Measurements from ENCODE around the gene GAK. TPM values are rescaled to one million over a fixed set of nuclear protein-coding genes. Genes with fewer than 3 reads are reported as not detected.

The GAK gene
- total RNA-seq, 1 experiment from 2014 or later: 86.6 TPM

- Histone ChIP-seq H3K9me3 (ENCODE audit: control insufficient read depth, insufficient read depth, low read depth, low read length) (no peaks in the 10 kb centered on the region), H3K27ac (ENCODE audit: low read length) (no peak overlapping the region), H3K4me1 (ENCODE audit: control insufficient read depth, insufficient read depth, low read length) (peaks cover 6% of the 10 kb centered on the region; the same call in 1 of the 2 replicates), H3K36me3 (ENCODE audit: control insufficient read depth, insufficient read depth, low read length) (no peaks in the 10 kb centered on the region), H3K27me3 (ENCODE audit: control insufficient read depth, insufficient read depth, low read length) (no peaks in the 10 kb centered on the region), H3K4me3 (ENCODE audit: low read depth in 2 of 2, low read length in 2 of 2) (no peak overlapping the region)
- CTCF ChIA-PET: no interaction called here
- no TSS peak for BruUV-seq (replicated peaks)
- no peak for DNase-seq (ENCODE audit: low read depth, low spot score)
- TF ChIP-seq REST (IDR thresholded peaks at IDR 0.05; ENCODE audit: insufficient read depth in 1 of 2, low read depth in 2 of 2, low read length in 1 of 2) (no peak), SIN3A (IDR thresholded peaks at IDR 0.05; ENCODE audit: borderline replicate concordance, insufficient read depth, low read depth, low read length) (no peak), TCF7L2 (IDR thresholded peaks at IDR 0.05; ENCODE audit: low read depth, low read length) (no peak), POLR2AphosphoS5 (IDR thresholded peaks at IDR 0.05; ENCODE audit: low read depth, low read length) (no peak), CTCF (IDR thresholded peaks at IDR 0.05) (no peak)
- in situ Hi-C loops (cut with HindIII; ENCODE audit: low pct_unique_long_range_greater_than_20kb, low sequenced_read_pairs) (no loop called here), intact Hi-C loops (cut with micrococcal nuclease; ENCODE audit: unreplicated experiment) (no loop called here)
- no peak for ATAC-seq
- POLR2A ChIA-PET: no interaction called here
These were observed 36.7 kb upstream of the GAK start for GRCh38 chr4:968621-969394.

- TF ChIP-seq CTCF (IDR thresholded peaks at IDR 0.05) (no peak), SIN3A (IDR thresholded peaks at IDR 0.05; ENCODE audit: borderline replicate concordance, insufficient read depth, low read depth, low read length) (no peak), TCF7L2 (IDR thresholded peaks at IDR 0.05; ENCODE audit: low read depth, low read length) (no peak), POLR2AphosphoS5 (IDR thresholded peaks at IDR 0.05; ENCODE audit: low read depth, low read length) (no peak), REST (IDR thresholded peaks at IDR 0.05; ENCODE audit: insufficient read depth in 1 of 2, low read depth in 2 of 2, low read length in 1 of 2) (no peak)
- Histone ChIP-seq H3K4me1 (ENCODE audit: control insufficient read depth, insufficient read depth, low read length) (peaks cover 6% of the 10 kb centered on the region; the same call in 1 of the 2 replicates), H3K27me3 (ENCODE audit: control insufficient read depth, insufficient read depth, low read length) (no peaks in the 10 kb centered on the region), H3K27ac (ENCODE audit: low read length) (no peak overlapping the region), H3K4me3 (ENCODE audit: low read depth in 2 of 2, low read length in 2 of 2) (no peak overlapping the region), H3K9me3 (ENCODE audit: control insufficient read depth, insufficient read depth, low read depth, low read length) (no peaks in the 10 kb centered on the region), H3K36me3 (ENCODE audit: control insufficient read depth, insufficient read depth, low read length) (no peaks in the 10 kb centered on the region)
- BruUV-seq (replicated peaks): no TSS peak
- in situ Hi-C loops (cut with HindIII; ENCODE audit: low pct_unique_long_range_greater_than_20kb, low sequenced_read_pairs) (no loop called here), intact Hi-C loops (cut with micrococcal nuclease; ENCODE audit: unreplicated experiment) (no loop called here)
- ATAC-seq (no peak), DNase-seq (ENCODE audit: low read depth, low spot score) (no peak)
- CTCF ChIA-PET: no interaction called here
- POLR2A ChIA-PET: no interaction called here
These were observed 36.1 kb upstream of the GAK start for GRCh38 chr4:968221-968620.

Data from Panc1 (cell line).